ENCODE data around the gene NFIL3.
"Not testable (repeated sequence)": the region's sequence is repeated elsewhere in the genome, so short reads cannot be mapped to it uniquely, and the experiment has no call there.

The NFIL3 gene, protein sequence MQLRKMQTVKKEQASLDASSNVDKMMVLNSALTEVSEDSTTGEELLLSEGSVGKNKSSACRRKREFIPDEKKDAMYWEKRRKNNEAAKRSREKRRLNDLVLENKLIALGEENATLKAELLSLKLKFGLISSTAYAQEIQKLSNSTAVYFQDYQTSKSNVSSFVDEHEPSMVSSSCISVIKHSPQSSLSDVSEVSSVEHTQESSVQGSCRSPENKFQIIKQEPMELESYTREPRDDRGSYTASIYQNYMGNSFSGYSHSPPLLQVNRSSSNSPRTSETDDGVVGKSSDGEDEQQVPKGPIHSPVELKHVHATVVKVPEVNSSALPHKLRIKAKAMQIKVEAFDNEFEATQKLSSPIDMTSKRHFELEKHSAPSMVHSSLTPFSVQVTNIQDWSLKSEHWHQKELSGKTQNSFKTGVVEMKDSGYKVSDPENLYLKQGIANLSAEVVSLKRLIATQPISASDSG

DNA sequence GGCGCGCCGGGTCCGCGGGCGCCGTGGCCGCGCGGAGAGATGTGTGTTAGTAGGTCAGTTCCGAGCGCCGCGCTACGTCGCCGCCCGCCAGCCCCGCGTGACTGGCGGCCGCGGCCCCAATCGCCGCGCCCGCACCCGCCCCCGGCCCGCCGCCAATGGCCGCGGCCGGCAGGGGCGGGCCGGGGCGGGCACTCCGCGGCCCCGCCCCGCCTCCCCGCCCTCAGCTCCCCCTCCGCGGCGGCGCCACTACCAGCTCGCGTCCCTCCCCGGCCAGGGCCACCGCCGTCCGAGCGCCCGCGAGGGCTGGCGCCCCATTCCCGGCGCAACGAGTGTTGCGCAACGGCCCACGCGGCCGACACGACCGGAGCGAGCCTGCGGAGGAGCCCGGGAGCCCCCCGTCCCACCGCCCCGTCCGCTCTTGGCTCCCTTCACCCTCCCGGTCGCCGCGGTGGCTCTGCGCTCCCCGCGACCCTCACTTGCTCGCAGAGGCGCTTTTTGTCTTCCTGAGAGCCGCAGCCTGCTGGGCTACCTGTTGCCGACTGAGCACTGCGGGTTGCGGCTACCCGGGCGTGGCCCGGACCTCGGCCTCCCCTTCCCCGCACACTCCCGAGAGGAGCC, at the start of gene NFIL3:
Gene NFIL3 (minus strand): TSS at position 48 of the 618 bp plus-strand sequence. CDS start 13,098 bp downstream, outside the sequence.
- TF ChIP-seq Cebpa-rat (IDR thresholded peaks at IDR 0.05), result no peak
- Histone ChIP-seq H3K36me3 (no peaks in the 10 kb centered on the region), H3K4me2 (peak within 1 kb of the TSS; percentile 89), H3K4me3 (peak within 1 kb of the TSS; percentile 92), H3K9ac (peak within 1 kb of the TSS; percentile 92), H3K9me3 (no peaks in the 10 kb centered on the region), H3K4me1 (peaks cover 53% of the 10 kb centered on the region), H3K27me3 (peaks cover 12% of the 10 kb centered on the region), H4K20me1 (peaks cover 43% of the 10 kb centered on the region), H3K27ac (peak within 1 kb of the TSS; percentile 90)

DNA sequence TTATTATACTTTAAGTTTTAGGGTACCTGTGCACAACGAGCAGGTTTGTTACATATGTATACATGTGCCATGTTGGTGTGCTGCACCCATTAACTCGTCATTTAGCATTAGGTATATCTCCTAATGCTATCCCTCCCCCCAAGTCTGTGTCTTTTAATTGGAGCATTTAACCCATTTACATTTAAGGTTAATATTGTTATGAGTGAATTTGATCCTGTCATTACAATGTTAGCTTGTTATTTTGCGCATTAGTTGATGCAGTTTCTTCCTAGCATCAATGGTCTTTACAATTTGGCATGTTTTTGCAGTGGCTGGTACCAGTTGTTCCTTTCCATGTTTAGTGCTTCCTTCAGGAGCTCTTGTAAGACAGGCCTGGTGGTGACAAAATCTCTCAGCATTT, 47.9 kb upstream of the NFIL3 start:
- not testable (repeated sequence) for H3K4me1 ChIP-seq, H3K36me3 ChIP-seq, H4K20me1 ChIP-seq, H3K27me3 ChIP-seq, H3K9ac ChIP-seq, H3K4me2 ChIP-seq, H3K27ac ChIP-seq, H3K4me3 ChIP-seq
- peaks cover 14% of the 10 kb centered on the region for H3K9me3 ChIP-seq

DNA sequence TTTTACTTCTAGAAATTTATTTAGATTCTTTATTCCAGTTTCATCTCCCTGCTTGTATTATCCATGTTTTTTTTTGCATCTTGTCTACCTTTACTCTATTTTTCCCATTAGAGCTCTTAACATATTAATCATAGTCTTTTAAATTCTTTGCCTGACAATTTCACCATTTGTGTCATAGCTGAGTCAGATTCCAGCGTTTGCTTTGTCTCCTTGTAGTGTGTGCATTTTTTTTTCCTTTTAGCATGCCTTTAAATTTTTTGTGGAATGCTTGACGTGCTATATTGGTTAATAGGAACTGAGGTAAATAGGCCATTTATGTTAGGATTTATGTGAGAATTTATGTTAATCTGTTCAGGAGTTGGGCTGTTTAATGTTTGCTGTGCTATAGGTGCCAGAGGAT, 41.8 kb upstream of the NFIL3 start:
- Histone ChIP-seq H3K4me3 (no peak overlapping the region), H3K36me3 (no peaks in the 10 kb centered on the region), H3K9me3 (peaks cover 8% of the 10 kb centered on the region), H3K27me3 (no peaks in the 10 kb centered on the region), H3K9ac (no peak overlapping the region), H4K20me1 (no peaks in the 10 kb centered on the region), H3K4me2 (no peak overlapping the region), H3K27ac (no peak overlapping the region), H3K4me1 (no peaks in the 10 kb centered on the region)
- no peak for TF ChIP-seq Cebpa-rat (IDR thresholded peaks at IDR 0.05)

DNA sequence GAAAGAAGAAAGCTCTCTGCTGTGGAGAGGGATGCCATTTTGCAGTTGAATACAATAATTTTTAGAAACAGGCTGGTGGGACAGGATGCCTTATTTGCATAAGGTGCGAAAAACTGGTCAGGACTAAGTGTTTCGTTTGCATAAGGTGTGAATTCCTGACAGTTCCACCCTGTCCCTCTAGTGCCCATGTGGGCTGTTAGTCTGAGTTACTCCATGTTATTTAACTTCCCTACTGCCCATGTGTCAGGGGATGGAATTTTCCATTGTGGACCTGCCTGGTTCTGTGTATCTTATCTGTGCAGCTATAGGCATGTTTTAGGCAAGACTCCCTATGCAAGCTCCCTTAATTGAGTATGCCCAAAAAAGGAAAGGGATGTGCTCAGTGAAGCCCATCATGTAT, 35.3 kb upstream of the NFIL3 start:
- no peaks in the 10 kb centered on the region for H3K36me3 ChIP-seq
- H3K27me3 ChIP-seq, result no peaks in the 10 kb centered on the region
- no peak overlapping the region for H3K4me2 ChIP-seq
- H3K27ac ChIP-seq, result no peak overlapping the region
- no peaks in the 10 kb centered on the region for H3K9me3 ChIP-seq
- no peaks in the 10 kb centered on the region for H4K20me1 ChIP-seq
- H3K9ac ChIP-seq, result no peak overlapping the region
- H3K4me1 ChIP-seq, result no peaks in the 10 kb centered on the region
- no peak overlapping the region for H3K4me3 ChIP-seq
- TF ChIP-seq Cebpa-rat (IDR thresholded peaks at IDR 0.05), result no peak

DNA sequence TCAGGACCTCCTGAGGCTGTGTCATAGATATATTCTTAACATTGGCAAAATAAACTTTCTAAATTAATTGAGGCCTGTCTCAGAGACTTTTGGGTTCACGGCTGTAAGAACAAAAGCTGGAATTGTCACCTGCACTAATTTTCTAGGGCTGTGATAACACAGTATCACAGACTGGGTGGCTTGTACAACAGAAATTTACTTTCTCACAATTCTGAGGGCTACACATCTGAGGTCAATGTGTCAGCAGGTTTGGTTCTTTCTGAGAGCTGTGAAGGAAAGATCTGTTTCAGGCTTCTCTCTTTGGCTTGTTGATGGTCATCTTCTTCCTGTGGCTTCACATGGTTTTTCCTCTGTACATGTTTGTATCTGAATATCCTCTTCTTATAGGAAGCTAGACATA, 29.2 kb upstream of the NFIL3 start:
- TF ChIP-seq Cebpa-rat (IDR thresholded peaks at IDR 0.05), result no peak
- no peaks in the 10 kb centered on the region for H3K36me3 ChIP-seq
- no peaks in the 10 kb centered on the region for H3K27me3 ChIP-seq

DNA sequence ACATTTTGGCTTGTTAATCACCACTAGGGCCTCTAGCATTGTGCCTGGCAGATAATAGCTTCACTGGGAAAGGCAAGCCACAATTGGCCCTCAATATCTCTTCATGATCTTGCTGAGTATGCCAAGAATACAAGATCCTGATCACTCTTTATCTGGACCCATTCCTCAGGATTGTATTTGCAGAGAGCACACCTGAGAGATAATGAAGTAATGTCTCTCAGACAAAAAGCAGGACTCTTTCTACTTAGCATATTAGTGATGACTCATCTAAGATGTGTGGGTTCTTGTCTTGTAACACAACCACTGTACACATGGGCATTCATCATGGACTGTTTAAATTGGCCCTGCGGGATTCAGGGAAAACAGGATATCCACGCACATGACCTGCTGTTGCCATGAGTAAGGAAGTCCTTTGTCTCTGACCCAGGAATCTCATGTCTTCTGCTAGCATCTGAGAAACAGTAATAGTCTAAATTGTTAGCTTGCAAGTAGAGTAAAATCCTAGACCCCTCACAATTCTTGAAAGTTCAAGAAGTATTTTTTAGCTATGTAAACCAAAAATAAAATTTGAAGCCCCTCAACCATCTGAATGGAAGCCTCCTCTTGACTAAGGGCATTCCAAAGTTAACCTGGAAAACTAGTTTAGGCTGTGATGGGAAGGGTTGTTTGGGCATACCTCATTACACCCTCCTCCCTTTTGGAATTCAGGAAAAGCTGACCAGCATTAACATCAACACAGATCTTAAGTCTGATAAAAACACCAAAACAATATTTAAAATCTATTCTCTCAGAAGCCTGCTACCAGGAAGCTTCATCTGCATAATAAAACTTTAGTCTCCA, 28.0 kb upstream of the NFIL3 start:
- Histone ChIP-seq H3K9ac (no peak overlapping the region), H3K4me1 (no peaks in the 10 kb centered on the region), H4K20me1 (no peaks in the 10 kb centered on the region), H3K36me3 (no peaks in the 10 kb centered on the region), H3K27ac (no peak overlapping the region), H3K9me3 (no peaks in the 10 kb centered on the region), H3K4me2 (no peak overlapping the region), H3K27me3 (no peaks in the 10 kb centered on the region), H3K4me3 (no peak overlapping the region)
- TF ChIP-seq Cebpa-rat (IDR thresholded peaks at IDR 0.05), result no peak

More for the DNA sequence above, 29.2 kb upstream of the NFIL3 start:
- Histone ChIP-seq H3K4me1 (no peaks in the 10 kb centered on the region), H3K9me3 (no peaks in the 10 kb centered on the region), H3K4me3 (no peak overlapping the region), H3K9ac (no peak overlapping the region), H4K20me1 (no peaks in the 10 kb centered on the region), H3K4me2 (no peak overlapping the region), H3K27ac (no peak overlapping the region)

DNA sequence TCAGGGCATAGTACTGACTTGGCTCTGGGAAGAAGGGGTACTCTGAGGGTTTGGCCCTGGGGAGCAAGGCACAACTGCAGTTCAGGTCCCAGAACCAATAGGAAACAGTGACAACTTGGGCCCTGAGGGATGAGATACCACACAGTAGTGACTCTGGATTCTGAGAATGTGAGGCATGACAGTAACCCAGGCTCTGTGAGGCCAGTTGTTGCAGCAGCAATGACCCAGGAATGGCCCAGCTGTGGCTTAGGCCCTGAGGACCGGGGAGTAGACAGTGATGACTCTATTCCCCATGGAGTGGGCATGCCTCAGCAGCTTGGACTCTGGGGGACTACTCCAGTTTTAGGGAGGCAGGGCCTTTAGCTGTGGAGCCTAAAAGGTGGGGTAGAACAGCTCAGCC, 21.5 kb upstream of the NFIL3 start:
- Histone ChIP-seq H3K4me2 (no peak overlapping the region), H4K20me1 (no peaks in the 10 kb centered on the region), H3K27me3 (no peaks in the 10 kb centered on the region), H3K4me1 (no peaks in the 10 kb centered on the region), H3K36me3 (no peaks in the 10 kb centered on the region), H3K27ac (no peak overlapping the region), H3K9me3 (peaks cover 34% of the 10 kb centered on the region), H3K4me3 (no peak overlapping the region), H3K9ac (no peak overlapping the region)
- TF ChIP-seq Cebpa-rat (IDR thresholded peaks at IDR 0.05), result no peak

DNA sequence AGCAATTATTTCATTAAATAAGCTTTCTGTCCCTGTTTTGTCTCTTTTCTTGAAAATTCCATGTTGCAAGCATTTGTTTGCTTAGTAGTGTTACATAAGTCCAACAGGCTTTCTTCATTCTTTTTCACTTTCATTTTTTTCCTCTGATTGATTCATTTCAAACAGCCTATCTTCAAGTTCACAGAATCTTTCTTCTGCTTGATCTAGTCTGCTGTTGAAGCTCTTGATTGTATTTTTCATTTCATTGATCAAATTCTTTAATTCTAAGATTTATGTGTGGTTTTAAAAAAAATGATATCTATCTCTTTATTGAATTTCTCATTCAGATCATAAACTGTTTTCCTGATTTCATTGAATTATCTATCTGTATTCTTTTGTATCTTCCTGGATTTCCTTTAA, 20.4 kb upstream of the NFIL3 start:
- H3K4me1 ChIP-seq, result no peaks in the 10 kb centered on the region
- H3K9ac ChIP-seq, result no peak overlapping the region
- H3K27me3 ChIP-seq, result no peaks in the 10 kb centered on the region
- H3K27ac ChIP-seq, result no peak overlapping the region
- H3K36me3 ChIP-seq, result no peaks in the 10 kb centered on the region
- H3K9me3 ChIP-seq, result peaks cover 34% of the 10 kb centered on the region
- no peak overlapping the region for H3K4me2 ChIP-seq
- no peak overlapping the region for H3K4me3 ChIP-seq
- no peak for TF ChIP-seq Cebpa-rat (IDR thresholded peaks at IDR 0.05)
- H4K20me1 ChIP-seq, result no peaks in the 10 kb centered on the region

DNA sequence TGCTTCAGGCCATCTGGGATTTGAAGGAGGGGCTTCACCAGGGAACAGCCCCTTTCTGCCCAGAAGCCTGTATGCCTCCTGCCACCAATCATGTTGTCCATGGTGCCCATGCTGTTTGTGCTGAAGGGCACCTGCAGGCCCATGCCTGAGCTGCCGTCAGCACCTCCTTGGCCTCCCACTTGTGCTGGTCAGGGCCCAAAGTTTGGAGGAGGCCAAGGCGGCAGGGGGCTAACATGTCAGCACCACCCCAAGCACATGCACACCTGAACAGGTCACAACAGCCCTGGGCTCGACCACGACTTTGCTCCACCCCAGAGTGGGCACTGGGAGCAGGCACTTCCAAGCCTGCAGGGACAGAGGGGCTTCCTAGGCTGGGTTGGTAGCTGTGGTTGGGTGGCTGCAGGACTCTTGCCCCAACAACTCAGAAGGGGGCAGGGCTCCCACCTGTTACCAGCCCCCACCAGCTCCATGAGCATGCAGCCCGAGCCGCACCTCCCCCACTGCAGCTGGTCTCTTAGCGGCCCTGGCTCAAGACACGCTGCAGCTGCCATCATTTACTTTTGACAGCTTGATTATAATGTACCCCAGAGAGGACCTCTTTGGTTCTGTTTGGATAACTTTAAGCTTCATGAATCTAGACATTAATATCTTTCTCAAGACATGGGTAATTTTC, 19.8 kb upstream of the NFIL3 start:
- Histone ChIP-seq H3K9me3 (peaks cover 34% of the 10 kb centered on the region), H3K4me3 (no peak overlapping the region), H3K27me3 (no peaks in the 10 kb centered on the region), H3K27ac (no peak overlapping the region), H3K4me2 (no peak overlapping the region), H3K4me1 (no peaks in the 10 kb centered on the region), H3K36me3 (no peaks in the 10 kb centered on the region), H4K20me1 (no peaks in the 10 kb centered on the region), H3K9ac (no peak overlapping the region)
- no peak for TF ChIP-seq Cebpa-rat (IDR thresholded peaks at IDR 0.05)

All from BLaER1 (cell line).